ENCODE measurements around the gene TTLL11.

- TF ChIP-seq CTCF (IDR thresholded peaks at IDR 0.05; ENCODE audit: low read depth, low read length) (no peak), POLR2A (IDR thresholded peaks at IDR 0.05; ENCODE audit: extremely low read depth, insufficient read length) (no peak)
Observed at GRCh38 chr9:121975801-121976277, 117.3 kb downstream of the TTLL11 start.
